Osteoblast (primary cell): Measurements from ENCODE around the gene ARHGAP10. TPM values are rescaled to one million over a fixed set of nuclear protein-coding genes. Genes with fewer than 3 reads are reported as not detected.

Experiments used
- DNase-seq: peaks from one replicate; pipeline ENCODE4 v3.0.0; 2011; ENCODE audit warnings: low spot score, mixed read lengths; ENCODE audit not compliant: insufficient read length; ENCODE audit errors: missing footprints
- H2AFZ ChIP-seq: 2 replicates; pipeline ENCODE4 v1.6.0; 2011; ENCODE audit warnings: mild to moderate bottlenecking, low read length
- H3K27ac ChIP-seq: 2 replicates; pipeline ENCODE4 v1.5.1; 2011; ENCODE audit warnings: mild to moderate bottlenecking, low read depth, low read length, moderate library complexity
- H3K27me3 ChIP-seq: 2 replicates; pipeline ENCODE4 v1.6.0; 2012; ENCODE audit warnings: mild to moderate bottlenecking, control low read depth, inconsistent platforms, low read length, moderate library complexity; ENCODE audit not compliant: insufficient read depth
- H3K36me3 ChIP-seq: 2 replicates; pipeline ENCODE4 v1.5.1; 2011; ENCODE audit warnings: mild to moderate bottlenecking, low read length, control low read depth, moderate library complexity; ENCODE audit not compliant: insufficient read depth
- H3K4me1 ChIP-seq: 2 replicates; pipeline ENCODE4 v1.5.1; 2011; ENCODE audit warnings: mild to moderate bottlenecking, low read length, control low read depth, moderate library complexity; ENCODE audit not compliant: insufficient read depth
- H3K4me2 ChIP-seq: 2 replicates; pipeline ENCODE4 v1.6.0; 2011; ENCODE audit warnings: mild to moderate bottlenecking, low read length; ENCODE audit not compliant: insufficient read depth
- H3K4me3 ChIP-seq: fragments of 200-600 bp; sonication (generic); 3 replicates; pipeline ENCODE4 v1.5.1; 2012; ENCODE audit warnings: mild to moderate bottlenecking, low read length, inconsistent platforms; ENCODE audit not compliant: insufficient read depth
- H3K79me2 ChIP-seq: 2 replicates; pipeline ENCODE4 v1.6.0; 2012; ENCODE audit warnings: mild to moderate bottlenecking, low read length, control low read depth, inconsistent platforms; ENCODE audit not compliant: insufficient read depth
- H3K9me3 ChIP-seq: 2 replicates; pipeline ENCODE4 v1.5.1; 2011; ENCODE audit warnings: low read depth, low read length, control low read depth
- H4K20me1 ChIP-seq: 2 replicates; pipeline ENCODE4 v1.6.0; 2012; ENCODE audit warnings: mild to moderate bottlenecking, low read length, control low read depth; ENCODE audit not compliant: insufficient read depth
- CTCF ChIP-seq: IDR thresholded peaks from 2 replicates; pipeline ENCODE4 v1.5.1; 2011; ENCODE audit warnings: mild to moderate bottlenecking, low read depth, low read length, moderate library complexity; ENCODE audit errors: extremely low read depth
- total RNA-seq: library from RNA; depleted of rRNA; stranded (reverse); fragments of >200 nt; gene quantifications from 2 replicates; pipeline ENCODE4 v1.2.3, GENCODE V29; 2012

ARHGAP10 gene
- total RNA-seq, 1 donor: 31.5 TPM

GRCh38 chr4:147965873-147966272 lies 234.0 kb downstream of the ARHGAP10 start:
- H2AFZ ChIP-seq: no peak overlapping the region
- DNase-seq: no peak

DNA sequence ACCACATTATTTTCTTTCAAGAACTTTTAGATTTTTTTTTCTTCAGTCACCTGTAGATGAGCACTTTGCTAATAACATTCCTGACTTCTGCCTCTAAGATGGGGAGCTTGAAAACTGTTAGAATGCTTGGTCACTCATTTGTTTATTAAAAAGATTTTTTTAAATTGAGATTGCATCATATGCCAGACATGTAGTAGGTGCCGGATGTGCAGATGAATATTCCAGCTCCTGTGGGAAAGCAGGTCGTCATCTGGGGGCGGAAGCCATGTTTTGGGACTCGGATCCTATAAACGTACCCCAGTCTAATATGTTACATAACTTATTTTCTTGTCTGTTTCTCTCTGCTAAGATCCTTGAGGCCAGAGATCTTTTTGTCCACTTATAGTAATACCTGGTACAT lies 236.8 kb downstream of the ARHGAP10 start:
- H3K79me2 ChIP-seq: no peaks in the 10 kb centered on the region
- H3K27ac ChIP-seq: no peak overlapping the region
- no peaks in the 10 kb centered on the region for H3K27me3 ChIP-seq
- no peaks in the 10 kb centered on the region for H4K20me1 ChIP-seq
- DNase-seq: no peak
- H2AFZ ChIP-seq: no peak overlapping the region
- no peak for TF ChIP-seq CTCF
- H3K36me3 ChIP-seq: peaks cover 5% of the 10 kb centered on the region
- H3K4me1 ChIP-seq: no peaks in the 10 kb centered on the region
- H3K4me2 ChIP-seq: no peak overlapping the region
- no peak overlapping the region for H3K4me3 ChIP-seq
- H3K9me3 ChIP-seq: no peaks in the 10 kb centered on the region

More at GRCh38 chr4:147965873-147966272, 234.0 kb downstream of the ARHGAP10 start:
- Histone ChIP-seq H3K27ac (no peak overlapping the region), H3K4me1 (no peaks in the 10 kb centered on the region), H3K27me3 (no peaks in the 10 kb centered on the region), H3K79me2 (no peaks in the 10 kb centered on the region), H3K9me3 (no peaks in the 10 kb centered on the region), H4K20me1 (no peaks in the 10 kb centered on the region), H3K4me3 (no peak overlapping the region), H3K36me3 (peaks cover 5% of the 10 kb centered on the region), H3K4me2 (no peak overlapping the region)
- no peak for TF ChIP-seq CTCF

DNA sequence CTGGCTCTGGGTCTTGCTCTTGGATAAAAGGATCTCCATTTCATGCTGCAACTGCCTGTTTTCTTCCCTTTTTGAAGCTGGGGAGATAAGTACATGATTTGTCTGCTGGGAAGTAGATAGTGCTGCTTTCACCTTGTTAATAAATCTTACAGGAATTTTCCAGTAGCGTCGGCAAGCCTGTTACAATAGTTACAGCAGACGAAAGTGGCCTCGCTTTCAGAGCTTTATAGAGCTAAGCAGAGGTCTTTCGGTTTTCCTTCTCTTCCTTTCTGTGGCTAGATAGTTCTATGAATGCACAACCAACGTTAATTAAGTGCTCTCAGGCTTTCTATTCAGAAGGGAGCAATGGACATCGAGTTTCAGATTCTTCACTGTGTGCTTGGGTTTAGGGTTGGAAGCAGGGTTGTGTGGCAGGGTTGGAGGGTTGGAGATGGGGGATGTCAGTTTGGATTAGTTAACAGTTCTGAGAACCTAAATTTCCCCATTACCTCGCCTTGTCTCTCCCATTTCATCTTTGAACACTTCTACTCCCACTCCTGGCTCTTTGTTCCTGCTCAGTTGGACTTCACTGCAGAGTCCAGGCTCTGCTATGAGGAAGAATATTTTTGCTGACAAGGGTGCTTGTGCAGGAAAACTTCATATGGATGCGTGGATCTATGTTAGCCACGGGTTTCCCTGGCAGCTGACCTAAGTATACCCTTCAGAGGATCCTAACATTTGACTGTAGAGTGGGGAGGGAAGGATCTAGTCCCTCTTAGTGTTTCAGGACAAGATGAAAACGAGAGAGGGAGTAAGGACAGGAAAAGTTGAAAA lies 237.9 kb downstream of the ARHGAP10 start:
- H3K9me3 ChIP-seq: no peaks in the 10 kb centered on the region
- no peak overlapping the region for H2AFZ ChIP-seq
- H4K20me1 ChIP-seq: no peaks in the 10 kb centered on the region
- DNase-seq: peak; percentile 60
- no peak overlapping the region for H3K27ac ChIP-seq
- no peak for TF ChIP-seq CTCF
- H3K27me3 ChIP-seq: no peaks in the 10 kb centered on the region
- H3K4me1 ChIP-seq: no peaks in the 10 kb centered on the region
- no peaks in the 10 kb centered on the region for H3K79me2 ChIP-seq
- H3K4me2 ChIP-seq: no peak overlapping the region
- H3K4me3 ChIP-seq: no peak overlapping the region
- peaks cover 5% of the 10 kb centered on the region for H3K36me3 ChIP-seq

DNA sequence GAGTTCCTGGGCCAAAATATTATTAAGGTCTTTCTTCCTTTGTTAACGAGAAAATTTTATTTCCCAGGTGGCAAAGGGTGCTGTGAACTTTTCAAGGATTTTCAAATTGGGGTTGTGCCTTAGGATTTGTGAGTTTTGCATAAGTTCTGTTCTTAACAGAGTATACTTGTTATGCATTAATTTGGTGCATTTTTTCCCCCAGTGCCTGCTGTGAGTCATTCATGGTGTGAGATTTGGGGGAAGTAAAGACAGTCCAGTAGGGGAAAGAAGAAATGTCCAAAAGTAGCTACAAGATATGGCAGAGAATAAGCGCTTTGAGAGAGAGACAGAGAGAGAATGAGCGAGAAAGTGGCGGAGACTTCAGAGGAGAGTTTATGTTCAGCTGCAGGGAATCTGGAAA lies 239.2 kb downstream of the ARHGAP10 start:
- no peak for TF ChIP-seq CTCF
- no peaks in the 10 kb centered on the region for H3K27me3 ChIP-seq
- peaks cover 3% of the 10 kb centered on the region for H3K4me1 ChIP-seq
- no peak overlapping the region for H2AFZ ChIP-seq
- H3K4me3 ChIP-seq: no peak overlapping the region
- no peaks in the 10 kb centered on the region for H3K9me3 ChIP-seq
- H3K36me3 ChIP-seq: peaks cover 5% of the 10 kb centered on the region
- DNase-seq: no peak
- H3K27ac ChIP-seq: no peak overlapping the region
- no peaks in the 10 kb centered on the region for H3K79me2 ChIP-seq
- H3K4me2 ChIP-seq: no peak overlapping the region
- H4K20me1 ChIP-seq: peaks cover 6% of the 10 kb centered on the region
